Measurements from ENCODE around the gene CDK5.
A peak's percentile ranks its signal among the peaks of the same experiment; 100 is the strongest.

Gene CDK5

GRCh38 chr7:151024435-151025056, 33.2 kb downstream of the CDK5 start, which contains the start of gene ATG9B:
Gene ATG9B (minus strand): TSS chr7:151024494. CDS start chr7:151024423, 71 bp downstream.
- no peak within 1 kb of the TSS for H3K27ac ChIP-seq
- no peak for TF ChIP-seq CTCF (conservative IDR thresholded peaks at IDR 0.05)

GRCh38 chr7:151023232-151023631, 34.5 kb downstream of the CDK5 start:
- TF ChIP-seq CTCF (conservative IDR thresholded peaks at IDR 0.05): no peak
- no peak overlapping the region for H3K27ac ChIP-seq

- no peak overlapping the region for H3K27ac ChIP-seq
- TF ChIP-seq CTCF (conservative IDR thresholded peaks at IDR 0.05): no peak
Measured at GRCh38 chr7:151020231-151020630, 37.5 kb downstream of the CDK5 start.

- no peak for TF ChIP-seq CTCF (conservative IDR thresholded peaks at IDR 0.05)
- H3K27ac ChIP-seq: peak overlapping the region; percentile 59
Measured at GRCh38 chr7:151019130-151019447, 38.6 kb downstream of the CDK5 start.

GRCh38 chr7:151018421-151019129, 39.1 kb downstream of the CDK5 start:
- peak overlapping the region; percentile 59 for H3K27ac ChIP-seq
- peak; percentile 60 for TF ChIP-seq CTCF (conservative IDR thresholded peaks at IDR 0.05)

GRCh38 chr7:151017953-151018420, 39.7 kb downstream of the CDK5 start:
- H3K27ac ChIP-seq: peak overlapping the region; percentile 59; the same call in 1 of the 2 replicates
- peak; percentile 95 for TF ChIP-seq CTCF (conservative IDR thresholded peaks at IDR 0.05)

- peak overlapping the region; percentile 59; the same call in 1 of the 2 replicates for H3K27ac ChIP-seq
- TF ChIP-seq CTCF (conservative IDR thresholded peaks at IDR 0.05): no peak
Measured at GRCh38 chr7:151017370-151017952, 40.2 kb downstream of the CDK5 start.
